ENCODE data around the gene PKDREJ.
"Not testable (repeated sequence)": the region's sequence is repeated elsewhere in the genome, so short reads cannot be mapped to it uniquely, and the experiment has no call there.

The PKDREJ gene
- total RNA-seq = 0 reads per million in 3 donors

- DNase-seq = no peak
- peaks cover 9% of the 10 kb centered on the region for H3K27me3 ChIP-seq (replicated peaks; ENCODE audit: control insufficient read depth, insufficient read depth, low read length, poor library complexity, severe bottlenecking)
- no peak within 1 kb of the TSS for H3K4me3 ChIP-seq (ENCODE audit: insufficient read depth, low read depth, low read length, poor library complexity, severe bottlenecking)
- H3K9me3 ChIP-seq (ENCODE audit: control insufficient read depth, low read length) = no peaks in the 10 kb centered on the region
- H3K27ac ChIP-seq (ENCODE audit: insufficient read depth, low read length, poor library complexity, severe bottlenecking) = no peak within 1 kb of the TSS
- H3K36me3 ChIP-seq (ENCODE audit: control insufficient read depth, insufficient read depth, low read length) = no peaks in the 10 kb centered on the region
- H3K4me1 ChIP-seq (ENCODE audit: control insufficient read depth, insufficient read depth, low read length, poor library complexity, severe bottlenecking) = peaks cover 7% of the 10 kb centered on the region
These were observed at the start of gene PKDREJ for GRCh38 chr22:46263216-46263590. TSS of gene PKDREJ (minus strand) at chr22:46263343. CDS start at chr22:46263322, 21 bp downstream.

- H3K4me1 ChIP-seq (ENCODE audit: control insufficient read depth, insufficient read depth, low read length, poor library complexity, severe bottlenecking); H3K36me3 ChIP-seq (ENCODE audit: control insufficient read depth, insufficient read depth, low read length); H3K27ac ChIP-seq (ENCODE audit: insufficient read depth, low read length, poor library complexity, severe bottlenecking); H3K27me3 ChIP-seq (replicated peaks; ENCODE audit: control insufficient read depth, insufficient read depth, low read length, poor library complexity, severe bottlenecking); H3K4me3 ChIP-seq (ENCODE audit: insufficient read depth, low read depth, low read length, poor library complexity, severe bottlenecking); DNase-seq; H3K9me3 ChIP-seq (ENCODE audit: control insufficient read depth, low read length): not testable (repeated sequence)
These were observed 49.7 kb upstream of the PKDREJ start for GRCh38 chr22:46312848-46313247.

GRCh38 chr22:46312056-46312455 is 48.9 kb upstream of the PKDREJ start:
- H3K27me3 ChIP-seq (replicated peaks; ENCODE audit: control insufficient read depth, insufficient read depth, low read length, poor library complexity, severe bottlenecking) = no peaks in the 10 kb centered on the region
- no peak overlapping the region for H3K4me3 ChIP-seq (ENCODE audit: insufficient read depth, low read depth, low read length, poor library complexity, severe bottlenecking)
- no peak for DNase-seq
- no peaks in the 10 kb centered on the region for H3K36me3 ChIP-seq (ENCODE audit: control insufficient read depth, insufficient read depth, low read length)
- no peaks in the 10 kb centered on the region for H3K4me1 ChIP-seq (ENCODE audit: control insufficient read depth, insufficient read depth, low read length, poor library complexity, severe bottlenecking)
- no peak overlapping the region for H3K27ac ChIP-seq (ENCODE audit: insufficient read depth, low read length, poor library complexity, severe bottlenecking)
- no peaks in the 10 kb centered on the region for H3K9me3 ChIP-seq (ENCODE audit: control insufficient read depth, low read length)

GRCh38 chr22:46309526-46310085 is 46.5 kb upstream of the PKDREJ start:
- Histone ChIP-seq H3K9me3 (ENCODE audit: control insufficient read depth, low read length) (no peaks in the 10 kb centered on the region), H3K4me1 (ENCODE audit: control insufficient read depth, insufficient read depth, low read length, poor library complexity, severe bottlenecking) (no peaks in the 10 kb centered on the region), H3K4me3 (ENCODE audit: insufficient read depth, low read depth, low read length, poor library complexity, severe bottlenecking) (no peak overlapping the region), H3K27ac (ENCODE audit: insufficient read depth, low read length, poor library complexity, severe bottlenecking) (no peak overlapping the region), H3K36me3 (ENCODE audit: control insufficient read depth, insufficient read depth, low read length) (no peaks in the 10 kb centered on the region), H3K27me3 (replicated peaks; ENCODE audit: control insufficient read depth, insufficient read depth, low read length, poor library complexity, severe bottlenecking) (no peaks in the 10 kb centered on the region)
- DNase-seq = no peak

- H3K36me3 ChIP-seq (ENCODE audit: control insufficient read depth, insufficient read depth, low read length) = no peaks in the 10 kb centered on the region
- H3K27ac ChIP-seq (ENCODE audit: insufficient read depth, low read length, poor library complexity, severe bottlenecking) = no peak overlapping the region
These were observed 45.3 kb upstream of the PKDREJ start for GRCh38 chr22:46308283-46308988.

GRCh38 chr22:46303347-46303965 is 40.3 kb upstream of the PKDREJ start:
- H3K9me3 ChIP-seq (ENCODE audit: control insufficient read depth, low read length) = no peaks in the 10 kb centered on the region
- H3K27ac ChIP-seq (ENCODE audit: insufficient read depth, low read length, poor library complexity, severe bottlenecking) = no peak overlapping the region
- no peaks in the 10 kb centered on the region for H3K27me3 ChIP-seq (replicated peaks; ENCODE audit: control insufficient read depth, insufficient read depth, low read length, poor library complexity, severe bottlenecking)
- no peaks in the 10 kb centered on the region for H3K36me3 ChIP-seq (ENCODE audit: control insufficient read depth, insufficient read depth, low read length)
- no peak for DNase-seq
- H3K4me1 ChIP-seq (ENCODE audit: control insufficient read depth, insufficient read depth, low read length, poor library complexity, severe bottlenecking) = no peaks in the 10 kb centered on the region
- H3K4me3 ChIP-seq (ENCODE audit: insufficient read depth, low read depth, low read length, poor library complexity, severe bottlenecking) = no peak overlapping the region

More at GRCh38 chr22:46308283-46308988, 45.3 kb upstream of the PKDREJ start:
- no peaks in the 10 kb centered on the region for H3K27me3 ChIP-seq (replicated peaks; ENCODE audit: control insufficient read depth, insufficient read depth, low read length, poor library complexity, severe bottlenecking)
- no peaks in the 10 kb centered on the region for H3K4me1 ChIP-seq (ENCODE audit: control insufficient read depth, insufficient read depth, low read length, poor library complexity, severe bottlenecking)
- no peaks in the 10 kb centered on the region for H3K9me3 ChIP-seq (ENCODE audit: control insufficient read depth, low read length)
- DNase-seq = no peak
- H3K4me3 ChIP-seq (ENCODE audit: insufficient read depth, low read depth, low read length, poor library complexity, severe bottlenecking) = no peak overlapping the region

GRCh38 chr22:46300491-46300890 is 37.3 kb upstream of the PKDREJ start:
- Histone ChIP-seq H3K4me1 (ENCODE audit: control insufficient read depth, insufficient read depth, low read length, poor library complexity, severe bottlenecking) (peaks cover 11% of the 10 kb centered on the region), H3K4me3 (ENCODE audit: insufficient read depth, low read depth, low read length, poor library complexity, severe bottlenecking) (no peak overlapping the region), H3K36me3 (ENCODE audit: control insufficient read depth, insufficient read depth, low read length) (no peaks in the 10 kb centered on the region), H3K27me3 (replicated peaks; ENCODE audit: control insufficient read depth, insufficient read depth, low read length, poor library complexity, severe bottlenecking) (no peaks in the 10 kb centered on the region), H3K9me3 (ENCODE audit: control insufficient read depth, low read length) (no peaks in the 10 kb centered on the region), H3K27ac (ENCODE audit: insufficient read depth, low read length, poor library complexity, severe bottlenecking) (no peak overlapping the region)
- no peak for DNase-seq

- no peaks in the 10 kb centered on the region for H3K36me3 ChIP-seq (ENCODE audit: control insufficient read depth, insufficient read depth, low read length)
- no peaks in the 10 kb centered on the region for H3K27me3 ChIP-seq (replicated peaks; ENCODE audit: control insufficient read depth, insufficient read depth, low read length, poor library complexity, severe bottlenecking)
- DNase-seq = no peak
- H3K4me1 ChIP-seq (ENCODE audit: control insufficient read depth, insufficient read depth, low read length, poor library complexity, severe bottlenecking) = peaks cover 11% of the 10 kb centered on the region
- no peak overlapping the region for H3K27ac ChIP-seq (ENCODE audit: insufficient read depth, low read length, poor library complexity, severe bottlenecking)
- H3K9me3 ChIP-seq (ENCODE audit: control insufficient read depth, low read length) = no peaks in the 10 kb centered on the region
- no peak overlapping the region for H3K4me3 ChIP-seq (ENCODE audit: insufficient read depth, low read depth, low read length, poor library complexity, severe bottlenecking)
These were observed 36.0 kb upstream of the PKDREJ start for GRCh38 chr22:46299101-46299500.

- Histone ChIP-seq H3K27me3 (replicated peaks; ENCODE audit: control insufficient read depth, insufficient read depth, low read length, poor library complexity, severe bottlenecking) (no peaks in the 10 kb centered on the region), H3K36me3 (ENCODE audit: control insufficient read depth, insufficient read depth, low read length) (no peaks in the 10 kb centered on the region), H3K27ac (ENCODE audit: insufficient read depth, low read length, poor library complexity, severe bottlenecking) (no peak overlapping the region), H3K4me3 (ENCODE audit: insufficient read depth, low read depth, low read length, poor library complexity, severe bottlenecking) (peak overlapping the region; percentile 55), H3K4me1 (ENCODE audit: control insufficient read depth, insufficient read depth, low read length, poor library complexity, severe bottlenecking) (peaks cover 11% of the 10 kb centered on the region), H3K9me3 (ENCODE audit: control insufficient read depth, low read length) (no peaks in the 10 kb centered on the region)
- DNase-seq = no peak
These were observed 34.1 kb upstream of the PKDREJ start for GRCh38 chr22:46297151-46297812.
